Smooth muscle cell of the coronary artery (primary cell): ENCODE measurements around the gene MYL6. TPM values are rescaled to one million over a fixed set of nuclear protein-coding genes. Genes with fewer than 3 reads are reported as not detected.

Experiments used
- total RNA-seq: library from RNA; depleted of rRNA; stranded (reverse); fragments of >200 nt; gene quantifications from 2 replicates; pipeline ENCODE4 v1.2.3, GENCODE V29; 2014; ENCODE audit warnings: low replicate concordance

The MYL6 gene
- 3,250 and 5,170 TPM in 2 replicates for total RNA-seq

DNA sequence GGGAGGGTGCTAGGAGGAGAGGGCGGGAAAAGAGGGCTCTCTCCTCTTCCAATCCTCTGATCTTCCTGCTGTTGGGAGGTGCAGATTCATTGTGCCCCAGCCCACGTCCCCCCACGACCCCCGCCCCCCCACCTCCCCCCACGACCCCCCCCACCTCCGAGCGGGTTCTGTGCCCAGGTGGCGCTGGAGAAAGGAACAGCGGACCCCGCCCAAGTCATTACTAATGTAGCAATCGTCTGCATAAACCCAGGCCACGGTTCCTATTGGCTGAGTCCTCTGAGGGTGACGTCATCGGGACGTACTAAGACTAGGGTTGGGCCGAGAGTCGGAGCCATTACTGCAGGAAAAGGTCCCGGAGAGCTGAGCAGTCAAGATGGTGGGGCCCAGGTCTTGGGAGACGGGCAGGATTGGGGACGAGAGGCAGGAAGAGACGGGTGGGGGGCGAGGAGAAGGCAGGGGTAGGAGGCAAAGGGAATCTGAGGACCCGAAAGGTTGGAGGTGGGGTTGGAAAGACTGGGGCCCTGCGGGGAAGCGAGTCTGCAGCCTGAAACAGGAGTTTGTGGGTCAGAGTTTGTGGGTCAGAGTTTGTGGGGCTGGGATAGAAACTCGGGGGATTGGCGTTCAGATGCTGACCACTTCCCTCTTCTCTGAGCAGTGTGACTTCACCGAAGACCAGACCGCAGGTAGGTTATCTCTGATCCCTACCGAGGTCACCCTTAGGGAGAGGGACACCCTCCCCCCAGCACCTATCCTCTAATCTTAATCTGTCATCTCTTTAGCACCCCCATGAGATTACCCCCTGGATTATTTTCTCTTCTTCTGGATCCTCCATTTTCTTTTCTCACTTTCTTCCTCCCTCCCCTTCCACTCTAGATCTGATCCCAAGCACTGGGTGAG lies at the start of gene MYL6:
Gene MYL6, plus strand, starts transcription at position 331 of the 897 bp plus-strand sequence. Its CDS starts 43 bp downstream, at position 374.

DNA sequence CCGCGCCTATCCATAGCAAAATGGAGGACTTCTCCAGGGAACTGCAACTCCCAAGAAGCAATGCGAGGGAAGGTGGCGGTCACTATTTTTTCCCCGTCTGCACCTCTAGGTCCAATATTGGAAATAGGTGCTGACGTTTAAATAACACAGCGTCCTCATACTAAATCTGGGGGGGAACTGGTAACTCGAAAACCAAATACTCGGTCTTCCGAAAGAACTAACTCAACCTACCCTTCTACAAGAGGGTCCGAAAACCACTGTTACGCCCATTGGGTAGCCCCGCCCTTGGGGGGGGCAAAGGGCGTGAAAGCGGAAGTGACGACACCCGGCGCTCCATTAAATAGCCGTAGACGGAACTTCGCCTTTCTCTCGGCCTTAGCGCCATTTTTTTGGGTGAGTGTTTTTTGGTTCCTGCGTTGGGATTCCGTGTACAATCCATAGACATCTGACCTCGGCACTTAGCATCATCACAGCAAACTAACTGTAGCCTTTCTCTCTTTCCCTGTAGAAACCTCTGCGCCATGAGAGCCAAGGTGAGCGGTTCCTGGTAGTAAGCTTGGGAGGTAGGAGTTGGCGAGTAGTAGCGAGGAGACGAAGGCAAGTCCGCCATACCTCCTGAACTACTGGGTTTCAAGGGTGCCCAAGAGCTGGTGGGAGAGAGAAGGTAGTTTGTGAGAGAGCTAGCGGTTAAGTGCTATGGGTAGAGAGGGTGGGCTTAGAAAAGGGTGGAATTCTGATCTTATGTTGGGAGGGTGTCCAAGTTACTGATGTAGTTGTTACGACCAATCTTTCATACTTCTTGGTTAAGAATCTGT lies 41.7 kb upstream of the MYL6 start, which contains the start of gene RPL41:
Gene RPL41, plus strand, starts transcription at position 367 of the 815 bp plus-strand sequence.

GRCh38 chr12:56117778-56118687 lies 40.1 kb upstream of the MYL6 start, which contains the start of gene ZC3H10:
Gene ZC3H10, plus strand, starts transcription at chr12:56118266. Its CDS starts 2,297 bp downstream, at chr12:56120563.

GRCh38 chr12:56127888-56128669 lies 30.1 kb upstream of the MYL6 start, which contains the start of gene ESYT1:
Gene ESYT1, plus strand, starts transcription at chr12:56128267. Its CDS starts 53 bp downstream, at chr12:56128320.

DNA sequence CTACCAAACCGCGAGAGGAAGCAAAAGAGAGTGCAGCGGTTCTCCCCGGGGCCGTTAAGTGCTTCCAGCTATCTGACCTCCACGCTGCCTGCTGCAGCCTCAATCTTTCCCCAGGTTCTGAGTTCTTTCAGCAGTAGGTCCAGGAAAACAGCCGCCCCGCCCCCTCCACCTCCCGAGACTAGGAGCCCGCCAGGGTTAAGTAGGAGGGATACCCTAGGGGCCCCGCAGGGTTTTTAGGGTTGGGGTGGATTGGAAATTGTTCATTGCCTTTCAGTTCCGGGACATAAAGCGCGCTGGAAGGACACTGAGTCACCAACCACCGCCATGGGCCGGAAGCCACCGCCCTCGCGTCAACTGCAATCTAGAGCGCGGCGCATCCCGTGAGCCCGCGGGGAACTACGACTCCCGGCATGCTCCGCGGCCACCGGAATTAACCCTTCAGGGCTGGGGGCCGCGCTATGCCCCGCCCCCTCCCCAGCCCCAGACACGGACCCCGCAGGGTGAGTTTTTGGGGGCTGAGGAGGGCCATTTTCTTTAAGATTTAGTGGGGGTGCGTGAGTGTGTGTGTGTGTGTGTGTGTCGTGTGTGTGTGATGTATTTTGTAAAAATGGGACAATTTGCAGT lies 5.9 kb upstream of the MYL6 start, which contains the start of gene MYL6B:
Gene MYL6B, plus strand, starts transcription at position 456 of the 624 bp plus-strand sequence. CDS start 1,332 bp downstream, outside the sequence.

DNA sequence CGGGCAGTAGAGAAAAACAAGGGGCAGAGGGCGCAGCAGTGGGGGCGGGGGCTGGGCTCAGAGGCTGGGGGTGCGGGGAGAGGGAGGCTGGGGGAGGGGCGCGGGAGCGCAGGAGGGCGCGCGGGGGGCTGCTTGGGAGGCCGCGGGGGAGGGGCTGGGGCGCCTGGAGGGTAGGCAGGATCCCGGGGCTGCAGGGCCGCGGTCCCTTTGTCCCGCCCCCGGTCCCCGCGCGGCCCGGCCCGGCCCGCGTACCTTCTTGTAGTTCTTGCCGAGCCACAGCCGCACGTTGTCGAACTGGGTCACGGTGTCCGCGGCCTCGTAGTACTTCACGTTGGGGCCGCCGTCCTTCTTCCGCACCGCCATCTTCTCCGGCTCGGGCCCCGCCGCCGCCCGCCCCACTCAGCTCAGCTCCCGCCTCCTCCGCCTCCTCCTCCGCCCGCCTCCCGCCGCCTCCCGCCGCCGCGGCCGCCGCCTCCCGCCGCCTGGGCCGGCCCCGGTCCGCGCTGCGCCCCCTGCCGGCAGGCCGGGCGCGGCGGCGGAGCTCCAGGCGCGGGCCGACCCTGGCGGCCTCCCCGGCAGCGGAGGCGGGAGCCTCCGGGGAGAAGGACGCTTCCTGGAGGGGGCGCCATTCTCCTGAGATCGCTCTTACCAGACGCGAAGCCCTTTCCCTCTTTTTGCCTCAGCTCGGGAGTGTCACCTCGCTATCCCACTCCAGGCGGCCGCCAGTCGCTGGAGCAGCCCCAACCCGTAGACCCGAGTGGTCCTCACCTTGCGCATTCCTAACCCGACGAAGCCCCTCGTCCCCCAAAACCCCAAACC lies 31.1 kb downstream of the MYL6 start, which contains the start of gene SMARCC2:
Gene SMARCC2, minus strand, starts transcription at position 385 of the 819 bp plus-strand sequence. Its CDS starts 22 bp downstream, at position 363.

Other genes starting within 250 kb of the MYL6 start
- gene PYM1, start 230.5 kb upstream of the MYL6 start, total RNA-seq = 17.1 and 37.1 TPM in 2 replicates
- gene DGKA, start 227.2 kb upstream of the MYL6 start, total RNA-seq = 34.4 and 52.2 TPM in 2 replicates
- 0.23 and 0.90 TPM in 2 replicates for gene PMEL, start 192.3 kb upstream of the MYL6 start, total RNA-seq
- 2.9 and 18.4 TPM in 2 replicates for gene CDK2, start 191.5 kb upstream of the MYL6 start, total RNA-seq
- gene RAB5B, start 184.3 kb upstream of the MYL6 start, total RNA-seq = 35.0 and 40.1 TPM in 2 replicates
- 8.3 and 11.9 TPM in 2 replicates for gene SUOX, start 161.1 kb upstream of the MYL6 start, total RNA-seq
- 0.35 and 0.83 TPM in 2 replicates for gene IKZF4, start 137.3 kb upstream of the MYL6 start, total RNA-seq
- 28.5 and 116 TPM in 2 replicates for gene RPS26, start 116.4 kb upstream of the MYL6 start, total RNA-seq
- gene ERBB3, start 78.2 kb upstream of the MYL6 start, total RNA-seq = 0.53 and 0.70 TPM in 2 replicates
- 132 and 135 TPM in 2 replicates for gene PA2G4, start 53.8 kb upstream of the MYL6 start, total RNA-seq
- 4,087 and 6,384 TPM in 2 replicates for gene RPL41, start 41.7 kb upstream of the MYL6 start, total RNA-seq
- gene ZC3H10, start 40.1 kb upstream of the MYL6 start, total RNA-seq = 4.7 and 5.7 TPM in 2 replicates
- 173 and 204 TPM in 2 replicates for gene ESYT1, start 30.1 kb upstream of the MYL6 start, total RNA-seq
- 104 and 107 TPM in 2 replicates for gene MYL6B, start 5.8 kb upstream of the MYL6 start, total RNA-seq
- 38.8 and 54.9 TPM in 2 replicates for gene SMARCC2, start 31.1 kb downstream of the MYL6 start, total RNA-seq
- gene RNF41, start 63.6 kb downstream of the MYL6 start, total RNA-seq = 174 and 323 TPM in 2 replicates
- gene NABP2, start 66.0 kb downstream of the MYL6 start, total RNA-seq = 24.2 and 33.1 TPM in 2 replicates
- not detected in 2 replicates for gene SLC39A5, start 71.7 kb downstream of the MYL6 start, total RNA-seq
- 17.0 and 17.1 TPM in 2 replicates for gene ANKRD52, start 100.0 kb downstream of the MYL6 start, total RNA-seq
- 5.9 and 6.9 TPM in 2 replicates for gene COQ10A, start 108.6 kb downstream of the MYL6 start, total RNA-seq
- 44.8 and 81.3 TPM in 2 replicates for gene CS, start 142.0 kb downstream of the MYL6 start, total RNA-seq
- 74.3 and 113 TPM in 2 replicates for gene CNPY2, start 157.6 kb downstream of the MYL6 start, total RNA-seq
- gene PAN2, start 175.6 kb downstream of the MYL6 start, total RNA-seq = 15.5 and 22.7 TPM in 2 replicates
- gene IL23A, start 180.5 kb downstream of the MYL6 start, total RNA-seq = not detected in 2 replicates
- gene STAT2, start 201.7 kb downstream of the MYL6 start, total RNA-seq = 164 and 272 TPM in 2 replicates
- gene APOF, start 204.5 kb downstream of the MYL6 start, total RNA-seq = not detected in 2 replicates